GM23338 (cell line): ENCODE data around the gene CACNA1D. TPM values are rescaled to one million over a fixed set of nuclear protein-coding genes. Genes with fewer than 3 reads are reported as not detected.
A peak's percentile ranks its signal among the peaks of the same experiment; 100 is the strongest.

Source experiments
- ATAC-seq: fragments of 200-7000 bp; cut with Tn5 transposase; 3 replicates; pipeline ENCODE4 v1.9.1; 2020
- DNase-seq: peaks from one replicate; pipeline ENCODE4 v3.0.0-alpha.2; 2015; ENCODE audit warnings: low spot score
- H2AFZ ChIP-seq: fragments of 200-600 bp; sonication (generic); 2 replicates; pipeline ENCODE4 v1.8.0; 2016; ENCODE audit warnings: antibody characterized with exemption, mild to moderate bottlenecking, moderate library complexity
- H3F3A ChIP-seq: fragments of 200-600 bp; sonication (generic); replicated peaks from 2 replicates; pipeline ENCODE4 v1.8.0; 2017; ENCODE audit warnings: antibody characterized with exemption, mixed run types, low read depth
- H3K27ac ChIP-seq: fragments of 200-600 bp; sonication (generic); 2 replicates; pipeline ENCODE4 v1.6.1; 2016; ENCODE audit warnings: low read depth
- H3K27me3 ChIP-seq: fragments of 200-600 bp; sonication (generic); 2 replicates; pipeline ENCODE4 v1.8.0; 2016; ENCODE audit warnings: mild to moderate bottlenecking, mixed run types, moderate library complexity; ENCODE audit not compliant: insufficient read depth
- H3K36me3 ChIP-seq: fragments of 200-600 bp; sonication (generic); 2 replicates; pipeline ENCODE4 v1.8.0; 2016; ENCODE audit warnings: mild to moderate bottlenecking; ENCODE audit not compliant: insufficient read depth
- H3K4me1 ChIP-seq: fragments of 200-600 bp; sonication (generic); 2 replicates; pipeline ENCODE4 v1.8.0; 2016; ENCODE audit warnings: mild to moderate bottlenecking, moderate library complexity; ENCODE audit not compliant: insufficient read depth
- H3K4me2 ChIP-seq: fragments of 200-600 bp; sonication (generic); 2 replicates; pipeline ENCODE4 v1.7.1; 2017; ENCODE audit warnings: mixed run types
- H3K4me3 ChIP-seq: fragments of 200-600 bp; sonication (generic); 2 replicates; pipeline ENCODE4 v1.6.1; 2016; ENCODE audit warnings: mixed run types
- H3K79me2 ChIP-seq: fragments of 200-600 bp; sonication (generic); replicated peaks from 2 replicates; pipeline ENCODE4 v1.8.0; 2017; ENCODE audit warnings: mild to moderate bottlenecking; ENCODE audit not compliant: insufficient read depth
- H3K9me2 ChIP-seq: fragments of 200-600 bp; sonication (generic); 2 replicates; pipeline ENCODE4 v1.8.0; 2017; ENCODE audit not compliant: insufficient read depth
- H4K20me1 ChIP-seq: fragments of 200-600 bp; sonication (generic); replicated peaks from 2 replicates; pipeline ENCODE4 v1.8.0; 2017; ENCODE audit warnings: mild to moderate bottlenecking; ENCODE audit not compliant: insufficient read depth
- H3K27ac Mint-ChIP-seq: 2 replicates; pipeline ENCODE4 v1.8.0; 2020; ENCODE audit warnings: inconsistent platforms, mild to moderate bottlenecking, moderate library complexity, mixed read lengths
- H3K27me3 Mint-ChIP-seq: 3 replicates; pipeline ENCODE4 v1.8.0; 2022; ENCODE audit warnings: low read depth, mild to moderate bottlenecking, moderate library complexity, mixed read lengths, inconsistent platforms; ENCODE audit not compliant: insufficient read depth, poor library complexity
- H3K36me3 Mint-ChIP-seq: 3 replicates; pipeline ENCODE4 v1.8.0; 2021; ENCODE audit warnings: low read depth, mild to moderate bottlenecking, inconsistent platforms, moderate library complexity, mixed read lengths
- H3K4me1 Mint-ChIP-seq: 3 replicates; pipeline ENCODE4 v1.8.0; 2020; ENCODE audit warnings: mild to moderate bottlenecking, inconsistent platforms, mixed read lengths
- H3K4me3 Mint-ChIP-seq: 3 replicates; pipeline ENCODE4 v1.8.0; 2021; ENCODE audit warnings: moderate library complexity, mild to moderate bottlenecking, inconsistent platforms, mixed read lengths
- H3K9me3 Mint-ChIP-seq: 3 replicates; pipeline ENCODE4 v1.8.0; 2020; ENCODE audit warnings: moderate library complexity, mild to moderate bottlenecking, inconsistent platforms, mixed read lengths
- CREB1 ChIP-seq: fragments of 250-450 bp; sonication (Bioruptor Pico); IDR thresholded peaks from 2 replicates; pipeline ENCODE4 v1.5.0; 2020; ENCODE audit warnings: low read depth, mild to moderate bottlenecking, moderate library complexity
- CTCF ChIP-seq, 2 experiments: fragments of 200-600 bp in 1 of 2; sonication (generic) in 1 of 2; conservative IDR thresholded peaks; 2 replicates each; pipeline versions ENCODE4 v1.5.1 to v1.6.1; 2016 to 2017; ENCODE audit warnings: antibody characterized with exemption in 2 of 2, low read depth in 2 of 2, mild to moderate bottlenecking in 2 of 2, moderate library complexity in 1 of 2
- ETS1 ChIP-seq: IDR thresholded peaks from 2 replicates; pipeline ENCODE4 v1.6.1; 2016; ENCODE audit warnings: antibody characterized with exemption
- EZH2phosphoT487 ChIP-seq: fragments of 200-600 bp; sonication (generic); IDR thresholded peaks from one replicate; pipeline ENCODE4 v1.8.1; 2018; ENCODE audit warnings: antibody characterized with exemption; ENCODE audit not compliant: unreplicated experiment
- JUNB ChIP-seq: IDR thresholded peaks from one replicate; pipeline ENCODE4 v1.6.1; 2016; ENCODE audit warnings: antibody characterized with exemption; ENCODE audit not compliant: unreplicated experiment
- NANOG ChIP-seq: IDR thresholded peaks from 2 replicates; pipeline ENCODE4 v1.6.1; 2016; ENCODE audit warnings: antibody characterized with exemption, borderline replicate concordance
- POLR2AphosphoS5 ChIP-seq: IDR thresholded peaks from 2 replicates; pipeline ENCODE4 v1.6.1; 2016; ENCODE audit warnings: antibody characterized with exemption, low read depth
- REST ChIP-seq: IDR thresholded peaks from one replicate; pipeline ENCODE4 v1.6.1; 2018; ENCODE audit warnings: antibody characterized with exemption; ENCODE audit not compliant: unreplicated experiment
- ZNF331 ChIP-seq: fragments of 250-450 bp; sonication (Bioruptor Pico); IDR thresholded peaks from 2 replicates; pipeline ENCODE4 v1.5.0; 2020; ENCODE audit warnings: low read depth, mild to moderate bottlenecking, moderate library complexity
- polyA plus RNA-seq: library from polyadenylated mRNA; unstranded; fragments of >200 nt; fragmentation: Nextera tagmentation; extraction: Ambion mirVana; gene quantifications from 2 replicates; pipeline ENCODE4 v1.2.1, GENCODE V29; 2016
- total RNA-seq: library from RNA; depleted of rRNA; stranded (reverse); fragments of >200 nt; shearing (Covaris generic); gene quantifications from 2 replicates; pipeline ENCODE4 v1.2.3, GENCODE V29; 2014

CACNA1D gene
- total and polyA plus RNA-seq, 2 experiments from 2014 or later, result 1.7 to 1.8 TPM

GRCh38 chr3:53843195-53844177 is 349.1 kb downstream of the CACNA1D start:
- peaks cover 31% of the 10 kb centered on the region for H3K4me1 Mint-ChIP-seq
- H4K20me1 ChIP-seq, result no peaks in the 10 kb centered on the region
- H3K79me2 ChIP-seq, result peaks cover 7% of the 10 kb centered on the region; the same call in 1 of the 2 replicates
- H2AFZ ChIP-seq, result no peak overlapping the region
- no peak overlapping the region for H3K27ac ChIP-seq
- H3F3A ChIP-seq, result 0 out of 2 replicates have a peak, but pooled peaks cover 5% of the 10 kb centered on the region
- DNase-seq (no peak), ATAC-seq (no peak)
- H3K4me1 ChIP-seq, result peaks cover 15% of the 10 kb centered on the region
- H3K9me3 Mint-ChIP-seq, result no peaks in the 10 kb centered on the region
- no peak overlapping the region for H3K4me3 ChIP-seq
- TF ChIP-seq ZNF331, result no peak
- TF ChIP-seq EZH2phosphoT487, result no peak
- TF ChIP-seq ETS1, result no peak
- no peak for TF ChIP-seq CTCF (conservative IDR thresholded peaks at IDR 0.05; ENCODE audit: low read depth in 2 of 2)
- TF ChIP-seq CREB1 (CRISPR knock-in tag), result no peak
- no peak for TF ChIP-seq REST
- TF ChIP-seq POLR2AphosphoS5, result no peak
- TF ChIP-seq JUNB, result no peak
- no peak for TF ChIP-seq NANOG
- peaks cover 23% of the 10 kb centered on the region for H3K27me3 Mint-ChIP-seq
- H3K4me2 ChIP-seq, result peak overlapping the region; percentile 29; the same call in 1 of the 2 replicates
- H3K36me3 Mint-ChIP-seq, result no peaks in the 10 kb centered on the region; the same call in 2 of the 3 replicates
- H3K27ac Mint-ChIP-seq, result no peak overlapping the region
- H3K9me2 ChIP-seq, result no peaks in the 10 kb centered on the region
- H3K4me3 Mint-ChIP-seq, result no peak overlapping the region
- H3K27me3 ChIP-seq, result peaks cover 20% of the 10 kb centered on the region
- no peaks in the 10 kb centered on the region for H3K36me3 ChIP-seq
